NCI-H510A (cell line): ENCODE measurements around the gene PARD6A.

Experiments used
- DNase-seq: peaks from one replicate; lab custom pipeline; 2025; lab: John Stamatoyannopoulos, UW

PARD6A gene

DNA sequence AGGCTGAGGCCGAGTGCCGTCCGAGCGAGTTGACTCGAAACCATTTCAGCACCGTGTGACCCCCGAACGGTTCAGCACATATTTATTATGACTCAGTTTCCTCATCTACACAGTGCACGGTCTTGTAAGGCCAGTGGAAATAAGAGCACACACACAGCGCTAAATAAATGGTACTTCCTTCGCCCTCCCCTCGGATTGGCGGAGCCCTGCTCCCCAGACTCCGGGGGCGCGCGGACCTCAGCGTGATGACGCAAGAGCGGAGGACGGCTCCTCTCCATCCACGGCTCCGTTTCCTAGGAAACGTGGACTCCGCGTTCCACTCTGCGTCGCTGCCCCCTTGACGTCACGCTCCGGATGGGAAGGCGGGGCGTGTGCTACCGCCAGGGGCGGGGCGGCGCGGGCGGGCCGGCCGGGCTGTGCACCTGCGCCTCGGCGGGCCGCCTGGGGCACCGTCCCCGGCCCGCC is at the start of gene PARD6A:
PARD6A (plus strand) TSS at position 397 of the 465 bp plus-strand sequence. CDS start 79 bp downstream, outside the sequence.
- DNase-seq, result peak; percentile 85

GRCh38 chr16:67613808-67614207 is 47.0 kb upstream of the PARD6A start:
- no peak for DNase-seq

DNA sequence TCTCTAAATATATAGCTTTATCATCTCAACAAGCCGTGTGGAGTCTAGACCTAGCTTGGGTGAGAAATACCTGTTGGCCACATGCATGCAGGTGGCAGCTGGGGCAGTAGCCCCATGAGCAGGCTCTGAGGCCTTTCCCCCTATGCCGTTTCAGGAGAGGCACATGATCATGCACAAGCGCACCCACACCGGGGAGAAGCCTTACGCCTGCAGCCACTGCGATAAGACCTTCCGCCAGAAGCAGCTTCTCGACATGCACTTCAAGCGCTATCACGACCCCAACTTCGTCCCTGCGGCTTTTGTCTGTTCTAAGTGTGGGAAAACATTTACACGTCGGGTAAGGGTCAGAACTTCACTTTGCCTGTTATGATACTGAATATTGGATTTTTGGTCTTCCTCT is 32.5 kb upstream of the PARD6A start:
- no peak for DNase-seq

DNA sequence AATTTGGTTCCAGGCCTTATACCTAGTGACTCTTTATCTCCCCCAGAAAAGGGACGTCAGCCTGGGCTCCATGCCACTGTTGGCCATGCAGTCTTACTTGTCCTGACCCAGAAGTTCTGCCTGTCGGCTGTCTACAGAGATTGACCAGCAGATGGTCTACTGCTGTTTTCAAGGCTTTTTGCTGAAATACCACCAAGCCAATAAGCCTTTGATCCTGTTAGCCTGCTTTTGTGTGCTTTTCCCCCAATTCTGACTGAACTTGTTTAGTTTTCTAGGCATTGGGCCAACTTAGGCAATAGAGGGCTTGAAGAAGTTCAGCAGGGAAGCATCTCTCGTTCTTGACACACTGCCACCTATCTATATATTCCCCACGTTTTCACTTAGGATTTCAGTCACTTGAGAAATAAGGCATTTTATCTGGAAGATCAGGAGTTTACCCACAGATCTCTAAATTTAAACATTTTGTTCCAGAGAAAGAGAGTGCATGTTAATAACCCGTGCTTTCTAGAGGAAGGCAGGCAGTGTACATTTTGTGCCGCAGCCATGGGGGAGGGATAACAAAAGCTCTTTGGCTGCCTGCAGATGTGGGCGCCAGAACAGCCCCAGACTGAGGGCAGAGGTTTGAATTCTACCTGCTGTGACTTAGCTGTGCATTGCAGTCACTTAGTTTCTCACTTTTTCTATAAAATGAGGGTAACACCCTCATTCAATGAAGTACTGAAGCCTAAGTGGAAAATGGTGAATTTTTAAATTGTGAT is 28.2 kb upstream of the PARD6A start:
- DNase-seq, result no peak

GRCh38 chr16:67636713-67637112 is 24.0 kb upstream of the PARD6A start:
- DNase-seq, result no peak

GRCh38 chr16:67637625-67638024 is 23.1 kb upstream of the PARD6A start:
- no peak for DNase-seq

GRCh38 chr16:67641779-67642708 is 18.7 kb upstream of the PARD6A start:
- no peak for DNase-seq

DNA sequence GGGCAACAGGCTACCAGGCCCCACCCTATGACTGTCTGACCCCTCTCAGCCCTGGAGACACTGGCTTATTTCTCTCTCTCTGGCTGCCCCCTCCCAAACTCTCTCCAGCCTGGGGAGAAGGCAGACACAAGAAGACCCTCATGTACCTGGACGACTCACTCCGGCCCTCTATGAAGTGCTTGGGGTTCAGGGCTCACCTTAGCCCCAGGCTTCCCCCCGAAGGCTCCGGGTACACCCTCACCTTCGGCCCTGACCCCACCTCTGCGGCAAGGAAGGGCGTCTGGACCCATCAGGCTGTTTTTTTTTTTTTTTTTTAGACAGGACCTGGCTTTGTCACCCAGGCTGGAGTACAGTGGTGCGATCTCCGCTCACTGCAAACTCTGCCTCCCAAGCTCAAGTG is 16.7 kb upstream of the PARD6A start:
- no peak for DNase-seq

GRCh38 chr16:67645397-67646121 is 15.2 kb upstream of the PARD6A start:
- no peak for DNase-seq

GRCh38 chr16:67647111-67647651 is 13.6 kb upstream of the PARD6A start:
- DNase-seq, result no peak

- no peak for DNase-seq
Measured at GRCh38 chr16:67647681-67648080, 13.1 kb upstream of the PARD6A start.

DNA sequence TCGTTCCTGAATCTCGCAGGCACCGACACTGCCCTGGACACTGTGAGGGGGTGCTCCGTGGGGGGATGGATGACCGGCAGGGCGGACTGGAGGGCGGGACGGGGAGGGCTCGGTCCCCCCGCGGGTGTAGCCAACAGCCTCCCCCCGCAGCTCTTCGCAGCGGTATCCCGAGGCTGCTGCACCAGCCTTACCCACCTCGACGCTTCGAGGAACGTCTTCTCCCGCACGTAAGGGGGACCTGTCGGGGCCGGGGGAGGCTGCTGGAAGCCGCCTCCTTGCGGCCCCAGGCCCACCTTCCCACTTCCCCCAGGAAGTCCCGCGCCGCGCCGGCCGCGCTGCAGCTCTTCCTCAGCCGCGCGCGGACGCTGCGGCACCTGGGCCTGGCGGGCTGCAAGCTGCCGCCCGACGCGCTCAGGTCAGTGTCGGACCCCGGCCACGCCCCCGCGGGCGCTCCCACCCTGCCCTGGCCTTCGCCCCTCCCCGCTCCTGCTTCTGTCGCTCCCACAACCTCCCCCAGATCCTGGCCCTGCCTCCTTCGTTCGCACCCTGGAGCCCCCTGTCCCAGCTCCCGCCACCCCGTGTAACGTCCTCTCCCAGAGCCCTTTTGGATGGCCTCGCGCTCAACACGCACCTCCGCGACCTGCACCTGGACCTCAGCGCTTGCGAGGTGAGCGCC is 12.5 kb upstream of the PARD6A start:
- DNase-seq, result no peak

DNA sequence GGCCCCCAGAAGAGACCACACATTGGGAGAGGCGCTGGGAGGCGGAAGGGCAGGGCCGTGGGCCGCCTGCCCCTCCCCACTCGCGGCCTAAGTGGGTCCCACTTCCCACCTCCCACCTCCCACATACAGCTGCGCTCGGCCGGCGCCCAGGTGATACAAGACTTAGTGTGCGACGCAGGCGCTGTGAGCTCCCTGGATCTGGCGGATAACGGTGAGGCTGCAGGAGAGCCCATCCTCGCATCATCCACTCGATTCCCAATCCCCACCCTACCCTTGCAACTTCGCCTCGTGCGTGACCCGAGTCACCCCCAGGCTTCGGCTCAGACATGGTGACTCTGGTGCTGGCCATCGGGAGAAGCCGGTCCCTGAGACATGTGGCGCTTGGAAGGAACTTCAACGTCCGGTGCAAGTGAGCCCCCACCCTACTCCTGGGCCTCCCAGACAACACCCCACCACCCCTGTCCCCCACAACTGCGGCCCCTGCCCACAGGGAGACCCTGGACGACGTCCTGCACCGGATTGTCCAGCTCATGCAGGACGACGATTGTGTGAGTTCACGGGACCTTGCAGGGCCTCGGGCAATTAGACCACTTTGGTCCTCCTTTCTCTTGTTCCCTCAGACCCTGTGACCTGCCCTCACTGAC is 11.9 kb upstream of the PARD6A start:
- DNase-seq, result no peak

- no peak for DNase-seq
Measured at GRCh38 chr16:67649494-67649931, 11.2 kb upstream of the PARD6A start.

DNA sequence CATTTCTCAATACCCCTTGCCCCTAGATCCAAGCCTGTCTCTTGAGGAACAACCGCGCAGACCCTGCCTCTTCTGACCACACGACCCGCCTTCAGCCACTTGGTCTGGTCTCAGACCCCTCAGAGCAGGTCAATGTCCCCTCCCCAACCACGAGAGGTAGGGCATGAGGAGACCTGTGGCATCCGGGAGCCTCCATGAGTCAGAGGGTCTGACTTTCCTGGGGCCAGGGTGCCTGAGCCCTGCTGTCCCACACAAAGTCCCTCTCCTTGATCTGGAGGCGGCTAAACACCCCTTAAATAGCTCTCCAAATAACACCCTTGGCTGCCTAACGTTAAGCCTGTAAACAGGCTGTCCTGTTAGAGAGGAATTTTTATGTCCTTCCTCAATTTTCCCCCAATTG is 10.7 kb upstream of the PARD6A start:
- no peak for DNase-seq

DNA sequence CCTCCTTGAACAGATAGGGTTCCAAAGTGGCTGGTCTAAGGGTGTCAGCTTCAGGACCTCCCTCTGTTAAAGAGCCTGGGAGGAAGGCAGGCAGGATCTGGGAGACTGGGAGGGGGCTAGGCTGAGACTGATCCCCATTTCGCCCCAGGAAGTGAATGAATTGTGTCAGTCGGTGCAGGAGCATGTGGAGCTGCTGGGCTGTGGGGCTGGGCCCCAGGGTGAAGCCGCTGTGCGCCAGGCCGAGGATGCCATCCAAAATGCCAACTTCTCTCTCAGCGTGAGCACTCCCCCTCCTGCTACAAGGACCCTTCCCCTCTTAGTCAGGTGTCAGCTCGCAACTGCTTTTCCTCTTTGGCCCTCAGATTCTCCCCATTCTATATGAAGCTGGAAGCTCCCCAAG is 9.7 kb upstream of the PARD6A start:
- DNase-seq, result no peak

DNA sequence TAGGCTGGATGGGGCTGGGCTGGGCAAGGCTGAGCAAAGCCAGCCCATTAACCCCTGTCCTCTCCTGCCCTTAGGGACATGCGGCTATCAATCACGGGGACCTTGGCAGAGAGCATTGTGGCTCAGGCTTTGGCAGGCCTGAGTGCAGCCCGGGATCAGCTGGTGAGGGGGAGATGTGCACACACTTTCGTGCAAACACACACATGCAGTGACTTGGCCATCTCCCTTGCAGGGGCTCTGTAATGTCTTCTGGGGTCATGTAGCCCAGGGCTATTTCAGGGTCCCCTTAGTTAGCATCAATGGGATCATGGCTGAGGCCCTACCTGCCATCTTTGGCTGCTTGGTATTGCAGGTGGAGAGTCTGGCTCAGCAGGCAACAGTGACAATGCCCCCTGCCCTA is 8.9 kb upstream of the PARD6A start:
- no peak for DNase-seq

GRCh38 chr16:67652578-67653127 is 8.1 kb upstream of the PARD6A start:
- DNase-seq, result no peak

GRCh38 chr16:67653128-67653788 is 7.5 kb upstream of the PARD6A start:
- DNase-seq, result no peak

GRCh38 chr16:67653789-67654402 is 6.9 kb upstream of the PARD6A start:
- DNase-seq, result no peak
